Right atrium auricular region (tissue), 2 donors: ENCODE data around the gene FTCDNL1. TPM values are rescaled to one million over a fixed set of nuclear protein-coding genes. Genes with fewer than 3 reads are reported as not detected.
A peak's percentile ranks its signal among the peaks of the same experiment; 100 is the strongest.

Source experiments
- DNase-seq: peaks from one replicate; pipeline ENCODE4 v3.0.0-alpha.2; 2019; ENCODE audit warnings: low spot score
- H3K27ac ChIP-seq, 2 donors: fragments of 200-600 bp; sonication (generic); 1 replicate in 1 of 2; 2 replicates in 1 of 2; pipeline ENCODE4 v1.5.1; 2016 to 2019
- H3K27me3 ChIP-seq, 2 donors: fragments of 200-600 bp; sonication (generic); one replicate each; pipeline versions ENCODE4 v1.5.1 to v1.6.0; 2017 to 2019
- H3K36me3 ChIP-seq: fragments of 200-600 bp; sonication (generic); one replicate; pipeline ENCODE4 v1.5.1; 2016
- H3K4me1 ChIP-seq, 2 donors: fragments of 200-600 bp; sonication (generic); one replicate each; pipeline versions ENCODE4 v1.5.1 to v1.6.0; 2017 to 2019
- H3K4me3 ChIP-seq, 2 donors: fragments of 200-600 bp; sonication (generic); 1 replicate in 1 of 2; 2 replicates in 1 of 2; pipeline ENCODE4 v1.5.1; 2017 to 2019; ENCODE audit warnings: mild to moderate bottlenecking in 1 of 2, moderate library complexity in 1 of 2
- H3K9me3 ChIP-seq, 2 donors: fragments of 200-600 bp; sonication (generic); one replicate each; pipeline ENCODE4 v1.5.1; 2019
- total RNA-seq, 2 donors: library from RNA; depleted of rRNA; stranded (reverse); fragments of >200 nt; gene quantifications; one replicate each; pipeline ENCODE4 v1.1.0, GENCODE V29; 2016
- TF ChIP-seq, protein P1 (sequence below), 2 donors: fragments of 200-600 bp; sonication (generic); IDR thresholded peaks; one replicate each; pipeline ENCODE4 v1.5.1; 2019; ENCODE audit warnings: antibody characterized with exemption in 2 of 2

Gene FTCDNL1
- total RNA-seq, 2 donors from 2014 or later: 2.8 to 3.5 TPM

DNA sequence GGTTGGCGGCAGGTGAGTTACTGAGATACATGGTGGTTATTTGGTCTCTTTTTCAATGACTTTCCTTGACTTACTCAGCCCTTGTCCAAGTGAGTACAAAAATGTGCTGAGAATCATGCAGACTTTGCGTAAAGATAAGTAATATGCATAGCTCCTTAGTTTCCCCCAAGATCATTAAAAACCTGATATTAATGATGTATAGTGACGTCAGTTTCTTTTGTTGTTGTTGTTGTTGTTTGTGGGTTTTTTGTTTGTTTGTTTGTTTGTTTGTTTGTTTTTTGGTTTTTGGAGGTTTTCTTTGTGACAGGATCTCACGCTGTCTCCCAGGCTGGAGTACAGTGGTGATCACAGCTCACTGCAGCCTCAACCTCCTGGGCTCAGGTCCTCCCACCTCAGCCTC, 14.9 kb upstream of the FTCDNL1 start:
- H3K4me1 ChIP-seq: no peaks in the 10 kb centered on the region
- no peak for DNase-seq
- no peak overlapping the region for H3K27ac ChIP-seq
- no peak overlapping the region for H3K4me3 ChIP-seq
- no peaks in the 10 kb centered on the region for H3K36me3 ChIP-seq
- H3K9me3 ChIP-seq: no peaks in the 10 kb centered on the region
- no peaks in the 10 kb centered on the region for H3K27me3 ChIP-seq
- TF ChIP-seq, protein P1, sequence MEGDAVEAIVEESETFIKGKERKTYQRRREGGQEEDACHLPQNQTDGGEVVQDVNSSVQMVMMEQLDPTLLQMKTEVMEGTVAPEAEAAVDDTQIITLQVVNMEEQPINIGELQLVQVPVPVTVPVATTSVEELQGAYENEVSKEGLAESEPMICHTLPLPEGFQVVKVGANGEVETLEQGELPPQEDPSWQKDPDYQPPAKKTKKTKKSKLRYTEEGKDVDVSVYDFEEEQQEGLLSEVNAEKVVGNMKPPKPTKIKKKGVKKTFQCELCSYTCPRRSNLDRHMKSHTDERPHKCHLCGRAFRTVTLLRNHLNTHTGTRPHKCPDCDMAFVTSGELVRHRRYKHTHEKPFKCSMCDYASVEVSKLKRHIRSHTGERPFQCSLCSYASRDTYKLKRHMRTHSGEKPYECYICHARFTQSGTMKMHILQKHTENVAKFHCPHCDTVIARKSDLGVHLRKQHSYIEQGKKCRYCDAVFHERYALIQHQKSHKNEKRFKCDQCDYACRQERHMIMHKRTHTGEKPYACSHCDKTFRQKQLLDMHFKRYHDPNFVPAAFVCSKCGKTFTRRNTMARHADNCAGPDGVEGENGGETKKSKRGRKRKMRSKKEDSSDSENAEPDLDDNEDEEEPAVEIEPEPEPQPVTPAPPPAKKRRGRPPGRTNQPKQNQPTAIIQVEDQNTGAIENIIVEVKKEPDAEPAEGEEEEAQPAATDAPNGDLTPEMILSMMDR (IDR thresholded peaks at IDR 0.05): no peak

DNA sequence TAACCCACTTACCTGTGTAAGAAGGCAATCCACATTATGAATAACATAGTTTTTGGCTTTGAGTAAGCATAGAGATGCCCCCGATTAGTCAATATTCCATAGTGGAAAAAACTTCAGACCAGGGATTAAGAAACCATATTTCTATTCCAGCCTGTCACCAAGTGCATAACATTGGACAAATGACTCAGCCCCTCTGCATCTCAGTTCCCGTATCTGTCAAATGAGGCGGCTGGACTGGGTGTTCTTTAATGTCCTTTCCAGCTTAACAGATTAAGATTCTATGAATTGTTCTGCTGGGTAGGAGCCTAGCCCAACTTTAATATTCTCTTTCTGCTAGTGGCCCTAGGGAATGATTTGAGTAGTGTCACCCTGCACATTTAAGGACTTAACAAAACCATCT, 11.8 kb upstream of the FTCDNL1 start:
- no peak overlapping the region for H3K27ac ChIP-seq
- no peaks in the 10 kb centered on the region for H3K4me1 ChIP-seq
- H3K9me3 ChIP-seq: no peaks in the 10 kb centered on the region
- no peak for DNase-seq
- H3K4me3 ChIP-seq: no peak overlapping the region
- no peaks in the 10 kb centered on the region for H3K36me3 ChIP-seq
- TF ChIP-seq, protein P1 (IDR thresholded peaks at IDR 0.05): no peak
- no peaks in the 10 kb centered on the region for H3K27me3 ChIP-seq

DNA sequence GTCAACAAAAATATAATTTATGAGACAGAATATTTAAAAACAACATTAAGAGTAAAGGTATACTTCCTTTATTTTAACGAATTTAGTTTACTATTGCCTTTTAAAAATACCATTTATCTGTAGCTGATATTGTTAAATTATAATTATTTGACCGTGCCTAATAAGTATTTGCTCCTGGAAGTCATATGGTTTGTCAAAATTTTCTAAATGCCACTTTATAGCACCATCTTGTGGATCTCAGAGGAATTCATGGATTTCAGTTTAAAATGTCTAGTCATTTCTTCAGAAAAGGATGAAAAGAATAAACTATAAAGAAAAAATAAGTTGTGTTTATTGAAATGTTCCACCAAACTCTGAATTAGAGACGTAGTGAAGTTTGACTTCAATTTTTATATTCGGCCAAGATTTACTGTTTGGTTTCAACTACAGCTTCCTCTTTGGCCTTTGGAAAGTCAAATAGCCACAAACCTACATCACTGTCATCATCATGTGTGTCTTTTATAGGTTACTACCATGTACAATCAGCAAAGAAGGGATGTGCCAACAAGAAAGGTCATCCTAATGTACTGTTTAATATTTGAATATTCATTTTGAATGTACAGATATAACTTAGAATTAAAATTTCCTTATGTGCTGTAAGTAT, 10.3 kb upstream of the FTCDNL1 start:
- Histone ChIP-seq H3K27me3 (no peaks in the 10 kb centered on the region), H3K27ac (no peak overlapping the region), H3K36me3 (no peaks in the 10 kb centered on the region), H3K4me1 (no peaks in the 10 kb centered on the region), H3K9me3 (no peaks in the 10 kb centered on the region), H3K4me3 (no peak overlapping the region)
- TF ChIP-seq, protein P1 (IDR thresholded peaks at IDR 0.05): peak in 1 of 2 donors; percentile 59
- no peak for DNase-seq

DNA sequence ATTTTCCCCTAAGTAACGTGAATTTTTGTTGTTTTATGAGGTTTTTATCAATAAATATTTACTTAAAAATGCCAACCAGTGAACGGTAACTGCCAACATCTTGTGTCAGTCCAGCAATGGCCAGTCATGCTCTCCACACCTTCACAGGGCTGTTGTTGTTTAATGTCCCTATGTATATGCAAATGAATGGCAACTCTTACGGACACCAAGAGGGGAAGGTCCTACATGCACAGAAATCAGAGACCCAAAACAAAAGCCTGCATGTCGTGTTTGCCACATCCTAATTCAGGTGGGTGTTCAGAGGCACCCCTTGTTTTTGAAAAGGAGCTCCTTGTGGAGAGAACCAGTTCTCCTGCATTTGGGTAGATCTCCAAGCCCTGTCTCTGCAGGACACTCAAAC, 4.8 kb upstream of the FTCDNL1 start:
- Histone ChIP-seq H3K4me1 (no peaks in the 10 kb centered on the region), H3K9me3 (no peaks in the 10 kb centered on the region), H3K27ac (no peak overlapping the region), H3K36me3 (no peaks in the 10 kb centered on the region), H3K4me3 (no peak overlapping the region), H3K27me3 (no peaks in the 10 kb centered on the region)
- no peak for DNase-seq
- TF ChIP-seq, protein P1 (IDR thresholded peaks at IDR 0.05): no peak

DNA sequence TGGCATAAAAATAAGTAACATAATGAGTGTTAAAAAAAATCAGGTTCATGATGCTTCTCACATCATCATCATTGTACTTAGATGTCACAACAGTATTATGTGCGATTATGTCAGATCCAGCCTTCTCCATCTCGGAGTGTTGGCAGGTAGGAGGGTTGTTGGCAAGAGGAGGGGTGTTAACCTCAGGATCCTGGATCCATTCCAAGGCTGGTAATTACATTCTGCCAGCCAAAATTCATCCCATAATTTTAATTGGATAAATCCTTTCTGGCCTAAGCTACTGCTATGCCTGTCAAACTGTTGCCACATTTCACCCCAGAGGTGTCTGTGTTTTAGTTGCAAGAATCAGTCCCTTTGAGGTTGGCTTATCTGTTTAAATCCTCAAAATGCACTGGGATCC, 891 bp upstream of the FTCDNL1 start:
- TF ChIP-seq, protein P1 (IDR thresholded peaks at IDR 0.05): no peak
- no peaks in the 10 kb centered on the region for H3K4me1 ChIP-seq
- H3K27ac ChIP-seq: no peak overlapping the region
- no peak for DNase-seq
- no peak overlapping the region for H3K4me3 ChIP-seq
- no peaks in the 10 kb centered on the region for H3K27me3 ChIP-seq
- no peaks in the 10 kb centered on the region for H3K36me3 ChIP-seq
- H3K9me3 ChIP-seq: no peaks in the 10 kb centered on the region

DNA sequence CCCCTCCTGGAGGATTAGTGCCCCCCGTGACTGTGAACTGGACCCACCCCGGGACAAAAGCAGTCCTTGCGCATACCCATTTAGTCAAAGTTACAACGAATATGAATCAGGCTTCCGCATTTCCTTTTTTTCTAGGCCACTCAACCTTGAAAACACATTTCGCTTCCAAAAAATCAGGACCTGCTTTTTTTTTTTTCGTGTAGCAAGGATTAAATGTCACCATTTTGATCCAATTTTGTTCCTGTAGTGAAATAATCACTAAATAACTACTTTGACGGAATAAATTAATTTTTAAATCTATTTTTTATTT, 464 bp upstream of the FTCDNL1 start:
- H3K36me3 ChIP-seq: no peaks in the 10 kb centered on the region
- no peaks in the 10 kb centered on the region for H3K4me1 ChIP-seq
- peak overlapping the region in 1 of 2 donors; percentile 9 for H3K27ac ChIP-seq
- no peaks in the 10 kb centered on the region for H3K9me3 ChIP-seq
- peak overlapping the region; percentile 57 to 60 for H3K4me3 ChIP-seq
- no peaks in the 10 kb centered on the region for H3K27me3 ChIP-seq
- TF ChIP-seq, protein P1 (IDR thresholded peaks at IDR 0.05): no peak
- no peak for DNase-seq
